Liver (tissue), 2 donors: Measurements from ENCODE around the gene CLIP1.

Experiments
- CTCF ChIP-seq: fragments of 150-350 bp; IDR thresholded peaks from 2 replicates; pipeline ENCODE4 v1.5.1; 2017; ENCODE audit warnings: improper control_type of control experiment, low read depth, low read length; ENCODE audit not compliant: missing input control
- FOXA1 ChIP-seq: IDR thresholded peaks from 2 replicates; pipeline ENCODE4 v1.6.1; 2016; ENCODE audit warnings: antibody characterized with exemption
- YY1 ChIP-seq: IDR thresholded peaks from 2 replicates; pipeline ENCODE4 v1.6.1; 2016; ENCODE audit warnings: antibody characterized with exemption, mild to moderate bottlenecking
- donor health status: healthy.

GRCh38 chr12:122421821-122422729 is at the start of gene CLIP1:
- TF ChIP-seq YY1: no peak
- TF ChIP-seq CTCF: no peak
- no peak for TF ChIP-seq FOXA1
